Stimulated activated naive CD8-positive, alpha-beta T cell treated with anti-CD3 and anti-CD28 coated beads, Interleukin-15, Interleukin-2, amounts not matched to agents 100 ng/mL and 50 ng/mL, for 24 hours (primary cell): ENCODE results near the gene CLCN6.

Experiments used
- H3K27ac Mint-ChIP-seq: one replicate; pipeline ENCODE4 v1.8.0; 2021; ENCODE audit warnings: mild to moderate bottlenecking, mixed read lengths
- H3K27me3 Mint-ChIP-seq: one replicate; pipeline ENCODE4 v1.8.0; 2021; ENCODE audit warnings: mixed read lengths
- H3K36me3 Mint-ChIP-seq: one replicate; pipeline ENCODE4 v1.8.0; 2021; ENCODE audit warnings: low read depth, mixed read lengths
- H3K4me1 Mint-ChIP-seq: one replicate; pipeline ENCODE4 v1.8.0; 2021; ENCODE audit warnings: low read depth, mixed read lengths
- H3K4me3 Mint-ChIP-seq: one replicate; pipeline ENCODE4 v1.8.0; 2021; ENCODE audit warnings: mild to moderate bottlenecking, mixed read lengths
- H3K9me3 Mint-ChIP-seq: one replicate; pipeline ENCODE4 v1.8.0; 2021; ENCODE audit warnings: mixed read lengths

Gene CLCN6

DNA sequence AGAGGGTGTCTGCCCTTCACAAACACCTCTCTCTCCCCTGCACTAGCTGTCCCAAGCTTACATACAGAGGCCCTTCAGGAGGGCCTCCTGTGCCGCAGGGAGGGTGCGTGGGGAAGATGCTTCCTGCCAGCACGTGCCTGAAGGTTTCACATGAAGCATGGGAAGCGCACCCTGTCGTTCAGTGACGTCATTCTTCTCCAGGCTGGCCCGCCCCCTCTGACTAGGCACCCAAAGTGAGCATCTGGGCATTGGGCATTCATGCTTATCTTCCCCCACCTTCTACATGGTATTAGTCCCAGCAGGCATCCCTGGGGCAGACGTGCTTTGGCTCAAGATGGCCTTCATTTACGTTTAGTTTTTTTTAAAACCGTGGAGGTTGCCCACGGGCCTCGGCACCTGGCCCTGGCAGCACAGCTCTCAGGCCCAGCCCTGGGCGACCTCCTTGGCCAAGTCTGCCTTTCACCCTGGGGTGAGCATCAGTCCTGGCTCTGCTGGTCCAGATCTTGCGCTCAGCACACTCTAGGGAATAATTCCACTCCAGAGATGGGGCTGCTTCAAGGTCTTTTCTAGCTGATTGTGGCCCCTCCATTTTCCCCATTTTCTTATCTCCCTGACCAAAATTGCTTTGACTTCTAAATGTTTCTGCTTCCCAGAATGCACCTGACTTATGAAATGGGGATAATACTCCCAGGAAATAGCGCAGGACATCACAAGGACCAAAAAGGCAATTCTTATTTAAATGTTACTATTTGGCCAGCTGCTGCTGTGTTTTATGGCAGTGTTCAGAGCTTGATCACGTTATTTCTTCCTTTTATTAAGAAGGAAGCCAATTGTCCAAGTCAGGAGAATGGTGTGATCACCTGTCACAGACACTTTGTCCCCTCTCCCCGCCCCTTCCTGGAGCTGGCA is 35.5 kb downstream of the CLCN6 start:
- Mint-ChIP-seq H3K9me3 (no peaks in the 10 kb centered on the region), H3K4me3 (no peak overlapping the region), H3K27ac (no peak overlapping the region), H3K27me3 (no peaks in the 10 kb centered on the region), H3K4me1 (no peaks in the 10 kb centered on the region), H3K36me3 (peaks cover 39% of the 10 kb centered on the region)

DNA sequence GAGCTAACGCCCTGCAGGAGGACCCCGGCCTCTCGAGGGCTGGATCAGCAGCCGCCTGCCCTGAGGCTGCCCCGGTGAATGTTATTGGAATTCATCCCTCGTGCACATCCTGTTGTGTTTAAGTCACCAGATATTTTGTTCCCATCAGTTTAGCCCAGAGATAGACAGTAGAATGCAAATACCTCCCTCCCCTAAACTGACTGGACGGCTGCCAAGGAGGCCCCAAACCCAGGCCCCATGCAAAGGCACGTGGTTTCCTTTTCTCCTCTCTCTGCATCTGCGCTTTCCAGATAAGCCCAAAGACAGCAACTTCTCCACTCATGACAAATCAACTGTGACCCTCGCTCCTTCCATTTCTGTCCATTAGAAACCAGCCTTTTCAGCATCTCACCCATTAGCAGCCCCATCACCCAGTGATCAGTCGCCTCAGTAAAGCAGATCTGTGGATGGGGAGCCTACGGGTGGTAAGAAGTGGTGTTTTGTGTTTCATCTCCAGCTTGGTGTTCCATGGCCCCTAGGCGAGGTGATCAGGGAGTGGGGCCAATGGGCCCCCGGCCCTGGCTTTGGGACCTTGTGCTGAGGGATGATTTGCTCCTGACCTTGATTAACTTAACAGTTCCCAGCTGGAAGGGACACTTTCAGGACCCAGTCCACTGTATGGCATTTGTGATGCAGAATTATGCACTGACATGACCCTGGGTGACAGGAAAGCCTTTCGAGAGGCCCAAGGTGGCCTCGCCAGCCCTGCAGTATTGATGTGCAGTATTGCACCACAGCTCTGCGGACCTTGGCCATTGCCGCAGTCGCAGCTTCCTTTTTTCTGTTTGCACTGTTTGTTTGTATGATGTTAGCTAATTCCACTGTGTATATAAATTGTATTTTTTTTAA is 36.4 kb downstream of the CLCN6 start:
- Mint-ChIP-seq H3K4me3 (no peak overlapping the region), H3K4me1 (no peaks in the 10 kb centered on the region), H3K27me3 (no peaks in the 10 kb centered on the region), H3K36me3 (peaks cover 39% of the 10 kb centered on the region), H3K9me3 (no peaks in the 10 kb centered on the region), H3K27ac (no peak overlapping the region)

DNA sequence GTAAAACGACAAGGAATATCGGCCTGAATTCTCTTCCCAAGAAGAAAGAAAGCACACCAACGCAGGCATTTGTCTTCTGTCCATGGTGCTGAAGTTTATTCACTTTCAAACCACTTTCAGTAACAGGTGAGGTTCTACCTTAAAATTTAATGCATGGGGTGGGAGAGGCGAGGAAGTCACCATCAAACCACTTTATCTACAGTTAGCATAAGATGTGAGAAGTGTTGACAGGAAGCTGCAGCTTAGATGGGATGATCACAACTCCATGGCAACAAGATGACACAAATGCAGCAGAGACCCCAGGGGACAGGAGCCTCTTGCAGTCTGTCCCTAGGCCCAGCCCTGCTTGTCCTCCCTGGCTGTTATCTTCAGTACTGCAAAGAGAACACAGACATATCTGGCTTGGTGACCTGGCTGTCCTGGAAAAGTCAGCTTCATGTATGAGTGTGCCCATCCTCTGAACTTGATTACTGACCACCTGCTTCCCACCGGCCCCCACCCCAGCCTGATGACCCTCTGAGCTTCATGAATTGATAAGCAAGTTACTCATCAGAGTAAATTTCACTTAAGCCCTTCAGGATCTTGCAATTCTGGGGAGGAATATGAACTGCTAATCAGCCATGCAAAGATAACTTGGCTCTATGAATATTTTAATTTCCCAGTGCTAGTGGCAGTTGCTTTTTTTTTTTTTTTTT is 39.8 kb downstream of the CLCN6 start:
- H3K9me3 Mint-ChIP-seq = no peaks in the 10 kb centered on the region
- H3K4me1 Mint-ChIP-seq = no peaks in the 10 kb centered on the region
- no peaks in the 10 kb centered on the region for H3K27me3 Mint-ChIP-seq
- no peak overlapping the region for H3K27ac Mint-ChIP-seq
- H3K4me3 Mint-ChIP-seq = no peak overlapping the region
- H3K36me3 Mint-ChIP-seq = peaks cover 22% of the 10 kb centered on the region

DNA sequence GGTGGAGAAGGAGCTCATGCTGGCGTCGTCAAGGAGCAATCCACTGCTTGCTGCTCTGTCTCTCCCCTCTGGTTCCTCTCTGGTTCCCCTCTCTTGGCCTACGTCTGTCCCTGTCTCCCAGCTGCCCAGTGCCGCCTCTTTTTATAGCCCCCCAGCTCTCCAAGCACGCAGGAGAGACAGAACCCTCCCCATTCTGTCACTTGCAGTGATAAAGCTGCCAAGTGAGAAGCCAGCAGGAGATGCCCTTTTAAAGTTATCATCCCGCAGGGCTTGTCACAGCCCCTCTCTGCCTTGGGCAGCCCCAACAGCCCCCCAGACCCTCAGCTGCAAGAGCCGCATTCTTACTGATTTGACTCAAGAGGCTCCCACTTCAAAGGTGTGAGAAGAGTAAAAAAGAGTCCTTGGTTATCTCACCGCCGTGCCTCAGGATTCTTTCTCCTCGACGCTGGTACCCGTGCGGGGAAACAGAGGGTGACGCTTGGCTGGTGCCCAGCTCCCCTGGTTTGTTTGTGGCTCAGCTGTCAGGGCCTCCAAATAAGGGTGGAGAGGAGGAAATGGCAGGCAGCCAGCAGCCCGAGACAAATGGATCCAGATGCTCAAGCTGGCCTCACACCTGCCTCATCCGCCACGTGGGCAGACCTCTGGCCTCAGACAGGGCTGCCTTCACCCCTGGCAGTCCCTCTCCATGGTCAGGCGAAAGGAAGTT is 41.8 kb downstream of the CLCN6 start, which contains the start of gene NPPA:
Gene NPPA, minus strand, starts transcription at position 117 of the 706 bp plus-strand sequence. Its CDS starts 99 bp downstream, at position 18.
- no peaks in the 10 kb centered on the region for H3K4me1 Mint-ChIP-seq
- H3K4me3 Mint-ChIP-seq = no peak within 1 kb of the TSS
- H3K27ac Mint-ChIP-seq = no peak within 1 kb of the TSS
- peaks cover 9% of the 10 kb centered on the region for H3K36me3 Mint-ChIP-seq
- H3K9me3 Mint-ChIP-seq = no peaks in the 10 kb centered on the region
- H3K27me3 Mint-ChIP-seq = peaks cover 1% of the 10 kb centered on the region

DNA sequence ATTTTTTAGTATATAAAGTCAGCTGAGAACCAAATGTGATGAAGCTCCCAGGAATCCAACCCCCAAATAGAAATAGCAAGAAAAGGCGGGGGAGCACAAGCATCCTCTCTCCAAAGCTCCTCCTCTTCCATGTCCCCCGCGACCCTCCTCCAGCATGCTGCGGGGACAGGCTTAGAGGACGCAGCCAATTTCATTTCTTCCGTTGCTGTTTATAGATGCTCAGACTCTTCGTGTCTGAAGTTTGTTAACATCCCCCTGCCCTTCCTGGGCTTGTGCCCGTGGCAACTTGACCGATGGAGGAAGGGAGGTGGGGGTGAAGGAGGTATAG is 42.3 kb downstream of the CLCN6 start:
- Mint-ChIP-seq H3K27me3 (peaks cover 5% of the 10 kb centered on the region), H3K9me3 (no peaks in the 10 kb centered on the region), H3K4me3 (no peak overlapping the region), H3K4me1 (no peaks in the 10 kb centered on the region), H3K36me3 (peaks cover 9% of the 10 kb centered on the region), H3K27ac (no peak overlapping the region)

DNA sequence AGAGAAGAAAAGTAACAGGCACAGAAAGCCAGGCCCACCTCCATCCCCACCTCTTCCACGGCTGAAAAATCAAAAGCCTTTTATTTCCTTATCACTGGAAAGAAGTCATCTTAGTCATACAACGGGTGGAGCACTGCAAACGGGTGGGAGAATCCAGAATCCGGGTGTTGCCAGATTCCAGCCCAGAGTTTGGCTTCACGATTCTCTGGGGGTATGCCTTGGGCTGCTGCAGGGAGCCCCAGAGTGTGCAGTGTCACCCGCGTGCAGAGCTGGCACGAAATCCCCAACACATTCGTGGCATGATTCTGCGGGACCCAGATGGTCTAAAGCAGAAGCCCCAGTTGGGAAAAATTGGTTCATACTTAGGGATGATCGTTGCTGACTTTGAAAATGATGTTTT is 44.2 kb downstream of the CLCN6 start:
- Mint-ChIP-seq H3K27ac (no peak overlapping the region), H3K4me1 (no peaks in the 10 kb centered on the region), H3K27me3 (peaks cover 10% of the 10 kb centered on the region), H3K36me3 (no peaks in the 10 kb centered on the region), H3K9me3 (no peaks in the 10 kb centered on the region), H3K4me3 (no peak overlapping the region)

DNA sequence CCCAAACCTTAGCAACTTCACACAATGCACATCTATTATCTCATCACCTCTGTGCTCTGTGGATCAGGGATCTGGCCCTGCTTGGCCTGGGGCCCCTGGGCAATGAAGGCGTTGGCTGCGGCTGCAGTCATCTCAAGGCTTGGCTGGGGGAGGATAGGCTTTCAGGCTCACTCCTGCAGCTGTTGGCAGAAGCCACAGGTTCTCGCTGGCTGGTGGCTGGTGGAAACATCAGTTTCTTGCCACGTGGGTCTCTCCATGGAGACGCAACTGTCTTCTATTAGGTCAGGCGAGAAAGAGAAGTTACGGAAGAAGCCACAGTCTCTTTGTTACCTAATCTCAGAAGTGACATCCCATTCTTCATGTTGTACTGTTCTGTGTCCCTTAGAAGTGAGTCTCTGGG is 45.2 kb downstream of the CLCN6 start:
- Mint-ChIP-seq H3K27me3 (peaks cover 10% of the 10 kb centered on the region), H3K4me3 (no peak overlapping the region), H3K36me3 (no peaks in the 10 kb centered on the region), H3K9me3 (no peaks in the 10 kb centered on the region), H3K4me1 (no peaks in the 10 kb centered on the region), H3K27ac (no peak overlapping the region)

DNA sequence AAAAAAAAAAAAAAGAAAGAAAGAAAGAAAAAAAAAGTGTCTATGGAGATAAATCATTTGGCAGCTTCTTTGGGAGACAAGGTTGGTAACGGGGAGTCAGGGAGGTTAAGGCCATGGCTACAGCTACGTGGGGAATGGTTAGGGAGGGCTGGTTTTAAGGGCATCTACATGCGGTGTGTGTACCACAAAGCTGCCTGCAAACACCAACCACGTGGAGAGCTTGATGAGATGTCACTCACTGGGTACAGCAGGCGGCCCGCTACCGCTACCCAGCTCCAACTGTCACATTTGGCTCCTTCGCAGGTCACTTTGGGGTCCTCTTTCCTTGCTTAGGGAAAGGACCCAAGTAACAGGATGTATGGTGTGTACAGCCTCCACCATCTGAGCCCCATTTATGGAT is 48.5 kb downstream of the CLCN6 start:
- Mint-ChIP-seq H3K4me3 (no peak overlapping the region), H3K36me3 (no peaks in the 10 kb centered on the region), H3K4me1 (no peaks in the 10 kb centered on the region), H3K9me3 (no peaks in the 10 kb centered on the region), H3K27me3 (peaks cover 31% of the 10 kb centered on the region), H3K27ac (no peak overlapping the region)

DNA sequence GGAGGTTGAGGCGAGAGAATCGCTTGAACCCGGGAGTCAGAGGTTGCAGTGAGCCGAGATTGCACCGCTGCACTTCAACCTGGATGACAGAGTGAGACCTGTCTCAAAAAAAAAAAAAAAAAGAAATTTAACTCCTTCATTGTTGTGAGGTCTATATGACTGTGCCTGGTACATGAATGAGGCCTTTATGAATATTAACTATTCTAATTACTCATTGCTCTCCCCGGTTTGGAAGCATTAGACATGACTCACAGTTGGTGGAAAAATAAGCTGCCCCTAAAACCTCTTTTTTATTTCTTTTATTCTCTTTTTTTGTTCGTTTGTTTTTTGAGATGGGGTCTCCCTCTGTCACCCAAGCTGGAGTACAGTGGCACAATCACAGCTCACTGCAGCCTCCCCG is 49.4 kb downstream of the CLCN6 start:
- Mint-ChIP-seq H3K36me3 (no peaks in the 10 kb centered on the region), H3K4me1 (no peaks in the 10 kb centered on the region), H3K9me3 (no peaks in the 10 kb centered on the region), H3K27me3 (peaks cover 40% of the 10 kb centered on the region), H3K4me3 (no peak overlapping the region), H3K27ac (no peak overlapping the region)

DNA sequence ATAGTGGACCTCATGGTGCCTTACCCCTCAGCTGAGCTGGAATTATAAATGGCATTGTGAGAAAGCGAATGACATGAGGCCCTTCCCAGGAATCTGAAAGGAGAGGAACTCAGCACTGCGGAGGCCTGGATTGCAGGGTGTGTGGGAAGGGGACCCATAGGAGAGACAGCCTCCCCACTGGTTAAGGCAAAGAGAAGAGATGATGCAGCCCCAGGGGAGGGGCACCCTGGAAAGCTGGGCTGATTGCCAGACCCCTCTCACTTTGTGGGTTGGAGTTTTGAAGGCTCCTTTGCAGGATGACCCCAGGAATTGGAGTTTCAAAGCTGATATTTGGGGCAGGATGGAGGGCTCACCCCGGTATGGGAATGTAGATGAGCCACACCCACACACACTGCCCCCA is 50.7 kb downstream of the CLCN6 start:
- Mint-ChIP-seq H3K36me3 (no peaks in the 10 kb centered on the region), H3K9me3 (no peaks in the 10 kb centered on the region), H3K27me3 (peaks cover 51% of the 10 kb centered on the region), H3K4me1 (no peaks in the 10 kb centered on the region), H3K27ac (no peak overlapping the region), H3K4me3 (no peak overlapping the region)

DNA sequence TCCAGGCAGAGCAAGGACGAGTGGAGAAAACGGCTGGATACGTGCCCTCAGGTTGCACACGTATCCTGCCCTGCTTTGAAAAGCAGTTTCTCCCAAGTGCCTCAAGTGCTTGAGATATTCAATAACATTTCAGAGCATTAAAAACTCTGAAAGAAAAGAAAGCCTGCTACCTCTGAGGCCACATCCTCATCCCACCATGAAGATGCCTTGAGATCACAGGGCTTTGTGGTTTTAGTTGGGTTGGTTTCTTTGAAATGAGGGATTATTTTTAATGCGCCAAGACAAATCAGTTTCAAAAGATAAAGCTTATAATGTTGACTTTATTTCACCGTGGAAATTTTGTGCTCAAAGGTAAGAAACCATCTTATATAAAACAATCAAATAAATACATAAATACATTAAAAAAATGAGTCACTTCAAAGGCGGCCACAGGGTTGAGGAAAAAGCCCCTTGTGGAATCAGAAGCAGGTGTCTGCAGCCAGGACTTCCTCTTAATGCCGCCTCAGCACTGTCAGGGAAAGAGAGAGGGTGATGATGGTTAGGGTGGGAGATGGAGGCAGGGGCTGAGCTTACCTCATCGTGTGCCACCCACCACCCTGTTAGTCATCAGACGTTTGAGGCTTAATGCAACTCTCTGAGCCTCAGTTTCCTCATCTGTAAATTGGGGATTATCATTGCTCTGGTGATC is 51.3 kb downstream of the CLCN6 start:
- Mint-ChIP-seq H3K4me3 (no peak overlapping the region), H3K27ac (no peak overlapping the region), H3K27me3 (peaks cover 55% of the 10 kb centered on the region), H3K9me3 (no peaks in the 10 kb centered on the region), H3K36me3 (no peaks in the 10 kb centered on the region), H3K4me1 (no peaks in the 10 kb centered on the region)

DNA sequence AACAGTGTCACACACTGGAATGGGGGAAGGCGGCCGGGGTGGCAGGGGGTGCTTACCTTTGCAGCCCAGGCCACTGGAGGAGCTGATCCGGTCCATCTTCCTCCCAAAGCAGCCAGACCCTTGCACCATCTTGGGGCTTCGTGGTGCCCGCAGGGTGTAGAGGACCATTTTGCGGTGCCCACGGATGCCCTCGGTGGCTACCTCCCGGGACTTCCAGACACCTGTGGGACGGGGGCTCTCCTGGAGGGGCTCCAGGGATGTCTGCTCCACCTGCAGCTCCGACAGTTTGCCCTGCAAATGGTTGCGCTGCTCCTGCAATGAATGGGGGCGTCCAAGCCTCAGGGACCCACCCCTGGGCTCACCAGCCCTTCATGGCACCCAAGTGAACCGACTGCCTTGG is 52.2 kb downstream of the CLCN6 start:
- Mint-ChIP-seq H3K36me3 (no peaks in the 10 kb centered on the region), H3K9me3 (no peaks in the 10 kb centered on the region), H3K4me1 (no peaks in the 10 kb centered on the region), H3K27ac (no peak overlapping the region), H3K27me3 (peaks cover 56% of the 10 kb centered on the region), H3K4me3 (no peak overlapping the region)

DNA sequence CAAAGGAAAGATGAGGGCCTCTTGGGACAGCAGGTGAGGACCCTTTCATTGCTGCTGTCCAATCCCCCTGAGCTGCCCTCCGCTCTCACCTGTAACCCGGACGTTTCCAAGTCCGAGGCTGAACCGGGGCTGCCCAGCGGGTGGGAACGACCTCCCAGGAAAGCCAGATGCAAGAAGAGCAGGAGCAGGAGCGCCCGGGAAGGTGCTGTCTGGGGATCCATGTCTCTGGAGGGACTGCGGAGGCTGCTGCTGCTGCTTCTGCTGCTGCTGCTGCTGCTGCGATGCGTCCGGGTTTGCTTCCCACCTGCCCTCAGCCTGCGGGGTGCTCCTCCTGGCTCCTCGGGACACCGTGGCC is 52.6 kb downstream of the CLCN6 start, which contains the start of gene NPPB:
Gene NPPB, minus strand, starts transcription at position 333 of the 355 bp plus-strand sequence. Its CDS starts 112 bp downstream, at position 221.
- Mint-ChIP-seq H3K9me3 (no peaks in the 10 kb centered on the region), H3K4me1 (no peaks in the 10 kb centered on the region), H3K27me3 (peaks cover 56% of the 10 kb centered on the region), H3K4me3 (no peak within 1 kb of the TSS), H3K36me3 (no peaks in the 10 kb centered on the region), H3K27ac (no peak within 1 kb of the TSS)
